Activated CD8-positive, alpha-beta memory T cell treated with anti-CD3 and anti-CD28 coated beads for 48 hours (primary cell): Measurements from ENCODE around the gene HEBP1.

Source experiments
- DNase-seq, 3 experiments: peaks; one replicate each; pipeline ENCODE4 v3.0.0-alpha.2; 2020; ENCODE audit warnings: low read depth in 2 of 3, low spot score in 2 of 3

Gene HEBP1

DNA sequence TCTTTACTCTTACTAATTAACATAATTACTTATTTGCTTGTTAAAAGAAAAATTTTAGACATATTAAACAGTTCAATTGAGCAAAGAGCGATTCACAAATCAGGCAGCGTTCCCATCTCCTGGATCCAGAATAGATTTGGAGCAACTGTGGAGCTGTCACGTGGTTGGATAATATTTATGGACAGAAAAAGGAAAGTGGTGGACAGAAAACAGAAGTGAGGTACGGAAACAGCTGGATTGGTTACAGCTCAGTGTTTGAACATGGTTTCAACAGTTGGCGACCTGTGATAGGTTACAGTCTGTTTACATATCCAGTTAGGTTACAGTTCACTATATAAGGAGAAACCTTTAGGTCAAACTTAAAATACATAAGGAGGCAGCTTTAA is 24.5 kb upstream of the HEBP1 start:
- DNase-seq, result no peak

DNA sequence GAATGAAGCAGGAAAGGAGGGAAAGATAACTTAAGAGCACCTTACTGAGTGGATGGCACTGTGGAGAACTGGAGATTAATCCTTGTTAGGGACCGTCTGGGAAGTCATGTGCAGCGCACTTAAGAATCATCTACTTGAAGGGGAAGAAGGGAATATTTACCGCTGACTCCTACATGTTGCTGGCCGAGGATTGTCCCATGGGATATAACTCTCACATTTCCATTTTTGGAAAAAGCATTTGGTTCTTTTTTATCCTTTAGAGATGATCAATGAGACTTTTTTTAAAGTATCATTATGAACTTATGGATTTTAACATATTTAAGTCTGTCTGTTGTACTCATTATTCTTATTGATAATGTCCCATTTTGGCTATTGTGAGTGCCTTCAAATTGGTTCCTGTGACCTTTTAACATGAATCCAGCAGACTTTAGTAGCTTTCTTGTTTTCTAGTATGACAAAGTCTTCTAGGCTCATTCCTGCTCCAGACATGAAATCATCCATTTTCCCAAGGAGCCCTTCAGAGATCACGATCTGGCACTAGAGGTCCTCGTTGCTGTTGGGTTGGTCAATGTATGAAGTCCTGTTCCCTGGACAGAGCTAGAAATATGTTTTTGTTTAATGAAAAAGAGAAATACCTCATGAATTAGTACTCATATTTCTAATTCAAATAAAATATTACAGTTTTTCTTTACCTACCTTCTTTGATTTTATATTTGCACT is 23.9 kb upstream of the HEBP1 start:
- DNase-seq, result no peak

DNA sequence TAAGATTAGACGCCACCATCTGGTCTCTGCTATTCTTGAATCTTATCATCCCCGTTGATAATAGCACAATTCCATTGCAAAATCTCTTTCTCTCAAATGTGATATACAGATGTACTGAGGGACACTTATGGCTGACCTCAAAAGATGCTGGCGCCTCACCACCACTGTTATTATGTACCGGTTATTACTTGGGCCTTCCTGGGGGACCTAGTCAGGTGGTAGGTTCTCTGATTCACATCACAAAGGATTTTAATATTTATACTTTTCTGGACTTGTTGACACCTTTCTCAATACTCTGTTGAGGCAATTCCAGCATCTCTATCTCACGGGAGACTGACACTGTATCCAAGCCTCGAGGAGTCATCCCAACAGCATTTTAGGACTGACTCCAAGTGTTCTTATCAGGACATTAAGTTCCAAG is 22.8 kb upstream of the HEBP1 start:
- no peak for DNase-seq

DNA sequence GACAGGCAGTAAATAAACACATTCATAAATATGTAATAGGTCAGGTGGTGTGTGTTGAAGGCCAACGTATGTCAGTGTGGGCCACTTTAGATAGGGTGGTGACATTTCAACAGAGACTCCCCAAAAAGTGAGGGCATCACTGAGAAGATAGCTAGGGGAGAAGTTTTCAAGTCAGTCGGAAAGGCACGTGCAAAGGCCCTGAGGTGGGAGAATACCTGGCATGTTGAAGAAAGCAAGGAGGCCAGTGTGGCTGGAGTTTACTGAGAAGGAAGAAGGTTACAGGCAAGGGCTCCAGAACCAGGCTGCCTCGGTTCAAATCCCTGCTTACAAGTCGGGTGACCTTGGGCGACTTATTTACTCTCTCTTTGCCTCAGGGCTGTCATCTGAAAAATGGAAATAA is 11.0 kb upstream of the HEBP1 start:
- no peak for DNase-seq

DNA sequence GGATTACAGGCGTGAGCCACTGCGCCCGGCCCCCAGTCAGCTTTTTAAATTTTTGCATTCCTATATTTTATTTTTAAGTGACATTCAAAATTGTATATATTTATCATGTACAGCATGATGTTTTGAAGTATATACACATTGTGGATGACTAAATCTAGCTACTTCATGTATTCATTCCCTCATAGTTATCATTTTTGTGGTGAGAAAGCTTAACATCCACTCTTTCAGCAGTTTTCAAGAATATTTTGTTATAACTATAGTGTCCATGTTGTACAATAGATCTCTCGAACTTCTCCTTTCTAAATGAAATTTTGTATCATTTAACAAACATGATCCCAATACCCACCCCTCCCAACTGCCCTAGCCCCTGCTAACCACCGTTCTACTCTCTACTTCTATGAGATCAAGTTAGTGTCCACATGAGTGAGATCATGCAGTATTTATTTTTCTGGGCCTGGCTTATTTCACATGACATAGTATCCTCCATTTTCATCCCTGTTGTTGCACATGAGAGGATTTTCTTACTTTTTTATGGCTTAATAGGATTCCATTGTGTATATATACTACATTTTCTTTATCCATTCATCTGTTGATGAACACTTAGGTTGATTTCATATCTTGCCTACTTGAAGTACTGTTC is 8.8 kb upstream of the HEBP1 start:
- DNase-seq, result no peak

DNA sequence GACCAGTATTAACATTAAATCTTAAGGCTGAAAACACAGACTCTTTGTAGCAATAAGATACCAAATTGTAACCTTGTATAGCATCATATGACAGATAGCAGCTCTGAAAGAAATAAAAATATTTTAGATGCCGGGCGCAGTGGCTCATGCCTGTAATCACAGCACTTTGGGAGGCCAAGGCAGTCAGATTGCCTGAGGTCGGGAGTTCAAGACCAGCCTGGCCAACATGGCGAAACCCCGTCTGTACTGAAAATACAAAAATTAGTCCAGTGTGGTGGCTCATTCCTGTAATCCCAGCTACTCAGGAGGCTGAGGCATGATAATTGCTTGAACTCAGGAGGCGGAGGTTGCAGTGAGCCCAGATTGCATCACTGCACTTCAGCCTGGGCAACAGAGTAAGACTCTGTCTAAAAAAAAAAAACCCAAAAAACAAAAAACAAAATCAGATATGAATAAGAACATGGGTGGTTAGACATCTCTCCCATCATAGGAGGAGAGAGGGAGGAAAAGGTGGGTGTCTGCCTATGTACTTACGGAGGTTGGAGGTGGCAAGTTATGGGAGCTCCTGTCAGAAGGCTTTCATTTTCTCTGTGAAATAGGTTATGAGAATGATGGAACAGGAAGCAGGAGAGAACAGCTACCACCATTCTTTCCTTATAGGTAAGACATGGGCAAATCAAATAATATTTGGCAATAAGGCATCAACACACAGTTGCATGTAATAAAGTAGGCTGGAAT is 7.6 kb upstream of the HEBP1 start:
- no peak for DNase-seq

DNA sequence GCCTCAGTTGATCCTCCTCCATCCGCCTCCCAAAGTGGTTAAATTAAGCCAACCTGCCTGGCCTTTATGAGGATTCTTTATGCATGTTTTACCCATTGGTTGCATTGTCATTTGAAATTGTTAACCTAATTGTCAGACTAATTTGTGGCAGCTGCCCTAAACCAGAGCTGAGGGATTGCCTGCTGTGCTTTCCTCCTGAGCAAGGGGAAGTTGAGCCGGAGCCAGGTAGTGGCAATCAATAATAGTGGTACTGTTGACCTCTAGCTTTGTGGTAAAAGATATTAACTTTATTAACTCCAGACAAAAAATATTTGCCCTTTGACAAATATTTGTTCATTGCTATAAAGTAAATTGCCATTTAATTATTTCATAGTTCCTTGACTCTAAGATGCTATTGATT is 5.6 kb upstream of the HEBP1 start:
- DNase-seq, result no peak

DNA sequence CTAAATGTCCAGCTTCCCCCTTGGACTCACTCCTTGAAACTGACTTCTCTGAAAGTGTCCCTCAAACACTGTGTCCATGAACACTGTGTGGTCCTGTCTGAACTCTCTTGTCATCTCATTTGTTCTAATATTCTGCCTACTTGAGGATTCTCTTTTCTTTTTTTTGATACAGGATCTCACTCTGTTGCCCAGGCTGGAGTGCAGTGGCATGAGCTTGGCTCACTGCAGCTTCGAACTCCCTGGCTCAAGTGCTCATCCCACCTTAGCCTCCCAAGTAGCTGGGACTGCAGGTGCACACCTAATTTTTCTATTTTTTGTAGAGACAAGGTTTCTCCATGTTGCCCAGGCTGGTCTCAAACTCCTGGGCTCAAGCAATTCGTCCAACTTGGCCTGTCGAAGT is 4.9 kb upstream of the HEBP1 start:
- DNase-seq, result no peak

DNA sequence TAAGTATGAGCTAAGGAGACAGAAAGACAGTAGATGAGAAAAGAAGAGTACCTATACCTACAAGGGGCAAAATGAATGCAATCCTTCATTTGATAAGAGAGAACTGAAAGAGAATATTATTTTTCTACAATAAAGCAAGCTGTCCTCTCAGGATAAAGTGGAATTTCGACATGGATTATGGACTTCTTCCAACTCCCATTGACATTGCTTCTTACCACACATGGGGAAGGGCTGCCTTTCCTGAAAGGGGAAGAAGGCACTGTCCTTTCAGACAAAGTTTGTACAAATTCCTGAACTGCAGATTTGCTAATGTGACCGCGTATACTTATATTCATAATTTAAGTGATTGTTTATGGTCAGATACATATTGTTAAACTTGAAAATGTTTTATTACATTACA is 4.3 kb upstream of the HEBP1 start:
- no peak for DNase-seq

DNA sequence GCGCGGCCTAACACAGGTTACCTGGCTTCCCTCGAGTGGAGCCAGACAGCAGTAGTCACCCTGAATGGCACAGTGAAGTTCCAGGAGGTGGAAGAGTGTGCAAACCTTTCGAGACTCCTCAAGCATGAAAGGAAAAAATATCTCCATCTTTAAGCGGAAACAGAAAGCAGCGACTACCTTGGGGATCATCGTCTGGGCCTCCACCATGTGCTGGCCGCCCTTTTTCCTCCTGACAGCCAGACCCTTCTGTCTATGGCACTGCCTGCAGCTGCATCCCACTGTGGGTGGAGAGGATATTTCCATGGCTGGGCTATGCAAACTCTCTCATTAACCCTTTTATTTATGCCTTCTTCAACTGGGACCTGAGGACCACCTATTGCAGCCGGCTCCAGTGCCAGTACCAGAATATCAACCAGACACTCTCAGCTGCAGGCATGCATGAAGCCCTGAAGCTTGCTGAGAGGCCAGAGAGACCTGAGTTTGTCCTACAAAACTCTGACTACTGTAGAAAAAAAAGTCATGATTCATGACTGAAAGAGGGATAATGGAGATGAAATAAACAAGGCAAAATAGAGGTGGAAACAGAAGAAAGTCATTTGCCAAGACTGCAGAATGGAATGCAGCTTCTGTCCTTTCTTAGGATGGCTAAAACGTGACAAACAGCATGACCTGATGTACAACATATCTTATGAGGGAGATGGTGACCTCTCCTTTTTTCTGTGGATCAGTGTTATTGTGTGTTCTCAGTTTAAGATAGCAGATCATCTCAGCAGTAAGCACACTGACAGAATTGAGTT is 2.4 kb upstream of the HEBP1 start:
- DNase-seq, result no peak

DNA sequence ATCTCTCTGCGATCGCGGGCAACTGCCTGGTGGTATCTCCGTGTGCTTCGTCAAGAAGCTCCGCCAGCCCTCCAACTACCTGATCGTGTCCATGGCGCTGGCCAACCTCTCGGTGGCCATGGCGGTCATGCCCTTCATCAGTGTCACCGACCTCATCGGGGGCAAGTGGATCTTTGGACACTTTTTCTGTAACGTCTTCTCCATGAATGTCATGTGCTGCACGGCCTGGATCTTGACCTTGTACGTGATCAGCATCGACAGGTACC is 1.6 kb upstream of the HEBP1 start:
- no peak for DNase-seq

DNA sequence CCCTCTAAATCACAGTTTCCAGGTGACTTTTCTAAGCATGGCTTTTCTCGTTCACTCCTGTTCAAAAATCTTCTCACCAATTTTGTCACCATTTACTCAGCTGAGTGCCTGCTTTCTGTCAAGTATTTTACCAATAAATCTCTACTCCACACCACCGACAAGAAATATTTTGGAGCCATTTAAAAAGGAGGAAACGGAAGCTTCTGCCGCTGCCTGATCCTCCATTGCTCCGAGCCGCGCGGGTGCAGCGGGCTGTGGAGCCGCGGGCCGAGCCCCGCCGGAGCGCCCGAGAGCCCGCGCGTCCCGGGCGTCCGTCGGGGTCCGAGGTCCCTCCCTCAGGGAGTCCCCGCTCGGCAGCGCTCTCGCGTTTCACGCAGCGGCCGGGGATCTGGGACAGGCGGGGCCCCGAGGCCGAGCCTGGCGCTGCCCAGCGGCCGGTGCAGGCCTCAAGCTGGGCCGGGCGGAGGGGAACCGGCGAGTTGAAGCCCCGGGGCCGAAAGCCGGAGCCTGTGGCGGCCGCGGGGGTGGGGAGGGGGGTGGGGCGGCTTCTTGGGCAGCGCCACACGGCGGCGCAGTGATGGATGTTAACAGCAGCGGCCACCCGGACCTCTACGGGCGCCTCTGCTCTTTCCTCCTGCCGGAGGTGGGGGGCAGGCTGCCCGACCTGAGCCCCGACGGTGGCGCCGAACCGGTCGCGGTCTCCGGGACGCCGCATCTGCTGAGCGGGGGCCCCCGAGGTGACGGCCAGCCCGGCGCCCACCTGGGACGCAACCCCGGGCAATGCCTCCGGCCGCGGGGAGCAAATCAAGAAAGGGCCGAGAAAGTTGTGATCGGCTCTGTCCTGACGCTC is 1.1 kb upstream of the HEBP1 start:
- peak in 1 of 3 experiments; percentile 12 for DNase-seq

DNA sequence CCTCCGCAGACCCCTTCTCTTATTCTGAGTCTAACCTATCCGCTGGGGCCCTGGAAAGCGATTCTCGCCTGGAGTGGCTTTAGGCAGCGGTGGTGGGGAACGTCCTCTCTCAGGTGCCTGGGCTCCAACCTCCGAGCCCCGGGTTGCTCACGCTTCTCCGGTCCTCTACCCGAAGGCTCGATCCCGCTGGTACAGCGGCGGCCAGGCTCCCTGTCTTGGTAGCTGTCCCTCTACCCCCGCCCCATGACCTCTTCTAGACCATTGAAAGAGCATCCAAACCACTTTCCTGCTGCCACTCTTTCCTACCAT is 505 bp upstream of the HEBP1 start:
- no peak for DNase-seq

DNA sequence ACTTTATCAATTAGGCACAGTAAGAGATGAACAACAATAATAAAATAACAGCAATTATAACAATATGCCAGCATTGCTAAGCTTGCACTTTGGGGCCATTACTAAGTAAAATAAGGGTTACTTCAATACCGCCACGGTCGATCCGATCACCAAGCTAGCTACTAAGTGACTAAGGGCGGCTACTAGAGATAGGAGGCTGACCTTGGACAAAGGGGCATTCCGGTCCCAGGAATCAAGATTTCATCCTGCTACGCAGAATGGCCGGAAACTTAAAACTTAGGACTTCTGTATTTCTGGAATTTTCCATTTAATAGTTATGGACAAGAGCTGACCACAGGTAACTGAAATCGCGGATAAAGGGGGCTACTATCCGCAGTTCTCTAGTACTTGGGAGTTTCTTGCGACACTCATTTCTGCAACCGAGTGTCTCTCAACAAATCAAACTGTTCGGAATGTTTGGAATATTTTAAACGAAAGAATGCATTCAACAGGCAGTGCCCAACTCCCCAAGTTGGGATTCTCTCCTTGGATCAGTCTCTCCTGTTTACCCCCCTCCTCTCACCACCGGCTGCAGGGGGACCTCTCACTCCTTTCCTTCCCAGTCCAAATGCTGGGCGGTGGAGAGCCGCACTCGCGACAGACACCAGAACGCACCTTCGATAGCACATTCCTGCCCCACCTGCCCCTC is 650 bp downstream of the HEBP1 start:
- no peak for DNase-seq

DNA sequence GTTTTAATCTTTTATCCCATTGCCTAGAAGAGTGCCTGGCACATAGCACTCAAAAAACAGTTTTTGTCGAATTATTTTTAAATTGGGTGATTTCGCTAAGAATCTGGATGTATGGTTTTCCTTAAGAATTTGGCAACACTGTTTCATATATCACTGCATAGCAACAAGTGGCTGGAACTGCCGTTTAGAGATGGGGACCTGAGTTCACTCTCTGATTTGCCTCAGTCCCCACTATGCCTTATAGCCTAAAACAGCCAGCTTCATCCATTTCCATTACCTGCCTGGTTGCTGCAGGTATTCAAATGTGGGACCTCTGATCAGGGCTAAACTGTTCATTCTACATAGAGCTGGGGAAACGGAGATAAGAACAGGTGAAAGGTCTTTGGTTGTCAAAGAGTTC is 1.8 kb downstream of the HEBP1 start:
- DNase-seq, result no peak

DNA sequence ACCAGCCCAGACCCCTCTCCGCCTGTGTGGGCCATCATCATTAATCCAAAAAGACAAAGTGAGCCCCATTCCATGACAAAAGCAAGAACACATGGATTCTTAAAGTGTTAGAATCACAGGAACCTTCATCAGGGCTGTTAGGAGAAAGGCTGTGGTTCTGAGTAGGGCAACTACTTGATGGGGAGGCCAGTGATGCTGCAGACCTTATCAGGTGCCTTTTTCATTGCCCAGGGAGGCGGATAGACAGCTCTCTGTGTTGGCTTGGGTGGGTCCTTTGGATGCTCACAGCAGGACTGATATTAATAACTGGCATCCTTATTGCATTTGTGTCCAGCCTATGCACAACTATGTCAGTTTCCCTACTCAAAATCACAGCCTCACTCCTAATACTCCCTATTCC is 2.3 kb downstream of the HEBP1 start:
- no peak for DNase-seq

DNA sequence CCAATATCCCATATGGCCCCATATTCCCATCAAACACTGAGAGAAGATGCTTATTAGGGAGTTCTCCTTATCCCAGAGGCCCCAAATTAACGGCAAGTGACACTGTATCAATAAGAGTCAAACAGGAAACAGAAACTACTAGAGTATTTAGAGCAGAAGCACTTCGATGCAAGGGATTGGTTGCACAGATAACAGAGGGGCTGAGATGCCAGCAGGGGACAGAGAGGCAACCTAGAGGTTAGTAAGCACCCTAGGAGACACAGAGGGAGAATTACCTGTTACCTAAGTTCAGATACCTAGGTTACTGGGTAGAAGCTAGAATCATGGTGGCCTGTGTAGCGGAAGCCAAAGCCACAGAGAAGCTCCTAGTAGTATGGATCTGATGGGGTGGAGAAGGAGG is 2.9 kb downstream of the HEBP1 start:
- no peak for DNase-seq

DNA sequence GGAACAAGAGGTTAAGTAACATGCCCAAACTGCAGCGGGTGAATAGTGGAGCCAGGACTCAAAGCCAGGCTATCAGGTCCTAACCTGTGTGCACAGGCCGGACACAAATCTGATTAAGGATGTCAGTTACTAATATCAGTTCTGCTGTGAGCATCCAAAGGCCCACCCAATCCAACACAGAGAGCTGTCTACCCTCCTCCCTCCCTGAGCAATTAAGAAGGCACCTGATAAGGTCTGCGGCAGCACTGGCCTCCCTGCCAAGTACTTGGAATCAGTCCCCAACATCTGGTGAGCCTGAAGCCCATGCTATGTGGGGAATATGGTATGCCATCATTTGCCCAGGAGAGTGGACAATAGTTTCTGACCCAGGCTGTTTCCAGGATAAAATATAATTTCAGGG is 3.9 kb downstream of the HEBP1 start:
- DNase-seq, result no peak

DNA sequence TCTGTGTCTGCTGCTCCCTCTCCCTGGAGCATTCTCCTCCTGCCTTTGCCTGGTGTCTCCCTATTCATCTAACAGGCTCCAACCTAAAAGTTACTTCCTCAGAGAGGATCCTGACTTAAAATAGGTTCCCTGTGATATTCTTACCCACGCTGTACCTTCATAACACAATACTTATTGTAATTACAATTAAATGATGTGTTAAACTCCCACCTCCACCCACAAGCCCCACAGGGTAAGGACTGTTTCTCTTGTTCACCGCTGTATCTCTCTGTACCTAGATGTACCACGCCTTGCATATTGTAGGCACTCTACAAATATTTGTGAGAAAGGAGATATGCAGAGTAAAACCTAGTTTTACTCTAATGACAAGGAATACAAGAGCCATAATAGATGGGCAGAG is 5.0 kb downstream of the HEBP1 start:
- DNase-seq, result no peak

DNA sequence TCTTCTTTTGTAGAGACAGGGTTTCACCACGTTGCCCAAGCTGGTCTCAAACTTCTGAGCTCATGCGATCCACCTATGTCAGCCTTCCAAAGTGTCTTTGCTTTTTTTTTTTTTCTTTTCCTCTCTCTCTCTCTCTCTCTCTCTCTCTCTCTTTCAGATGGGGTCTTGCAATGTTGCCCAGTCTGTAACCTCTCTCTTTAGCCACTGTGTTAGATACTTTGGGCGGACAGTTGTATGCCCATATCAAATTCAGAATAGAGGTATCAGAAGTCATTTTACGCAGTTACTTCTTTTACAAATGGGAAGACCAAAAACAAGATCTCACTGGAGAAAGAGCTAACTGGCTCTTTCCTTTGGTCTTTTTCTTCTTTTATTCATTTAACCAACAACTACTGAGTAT is 6.7 kb downstream of the HEBP1 start:
- DNase-seq, result no peak
